Right forelimb (tissue), 1 donor: Measurements from ENCODE around the gene PTPRG.

Experiments
- DNase-seq: peaks from one replicate; pipeline ENCODE4 v3.0.0-alpha.2; 2018

PTPRG gene

GRCh38 chr3:62142331-62143085, 581.1 kb downstream of the PTPRG start:
- DNase-seq: no peak

- DNase-seq: no peak
Measured at GRCh38 chr3:62143843-62144450, 582.6 kb downstream of the PTPRG start.

GRCh38 chr3:62144482-62144881, 583.1 kb downstream of the PTPRG start:
- no peak for DNase-seq

- DNase-seq: no peak
Measured at GRCh38 chr3:62145086-62145757, 583.9 kb downstream of the PTPRG start.

GRCh38 chr3:62149539-62149938, 588.2 kb downstream of the PTPRG start:
- DNase-seq: no peak

GRCh38 chr3:62149962-62150361, 588.6 kb downstream of the PTPRG start:
- DNase-seq: no peak

- no peak for DNase-seq
Measured at GRCh38 chr3:62151591-62151990, 590.2 kb downstream of the PTPRG start.

- DNase-seq: no peak
Measured at GRCh38 chr3:62153231-62153630, 591.9 kb downstream of the PTPRG start.

GRCh38 chr3:62154457-62155148, 593.2 kb downstream of the PTPRG start:
- DNase-seq: no peak

GRCh38 chr3:62159056-62159708, 597.8 kb downstream of the PTPRG start:
- no peak for DNase-seq

GRCh38 chr3:62159709-62160092, 598.3 kb downstream of the PTPRG start:
- DNase-seq: no peak

GRCh38 chr3:62161371-62161770, 600.0 kb downstream of the PTPRG start:
- no peak for DNase-seq

- no peak for DNase-seq
Measured at GRCh38 chr3:62164196-62164595, 602.8 kb downstream of the PTPRG start.

GRCh38 chr3:62164746-62165145, 603.4 kb downstream of the PTPRG start:
- DNase-seq: no peak

GRCh38 chr3:62167566-62168262, 606.3 kb downstream of the PTPRG start:
- DNase-seq: no peak

- no peak for DNase-seq
Measured at GRCh38 chr3:62168356-62168755, 607.0 kb downstream of the PTPRG start.

GRCh38 chr3:62169906-62170660, 608.7 kb downstream of the PTPRG start:
- no peak for DNase-seq

GRCh38 chr3:62171789-62172188, 610.4 kb downstream of the PTPRG start:
- DNase-seq: no peak

- no peak for DNase-seq
Measured at GRCh38 chr3:62172199-62172598, 610.8 kb downstream of the PTPRG start.

GRCh38 chr3:62173939-62174515, 612.7 kb downstream of the PTPRG start:
- no peak for DNase-seq

- DNase-seq: no peak
Measured at GRCh38 chr3:62175161-62175560, 613.8 kb downstream of the PTPRG start.
